K562 treated with DMSO at 1 percent for 24 hours (cell line): ENCODE data around the gene MAP1B. TPM values are rescaled to one million over a fixed set of nuclear protein-coding genes. Genes with fewer than 3 reads are reported as not detected.

Source experiments
- total RNA-seq: library from RNA; unstranded; fragments of 300-600 nt; gene quantifications from 2 replicates; pipeline ENCODE4 v1.2.3, GENCODE V29; 2022; ENCODE audit warnings: low read depth; ENCODE audit not compliant: insufficient read depth

Gene MAP1B
- total RNA-seq = 13.3 and 13.7 TPM in 2 replicates

GRCh38 chr5:72107131-72107900, at the start of gene MAP1B:
TSS of gene MAP1B (plus strand) at chr5:72107475. CDS start at chr5:72107532, 57 bp downstream.

Other genes starting within 250 kb of the MAP1B start
- 30.8 and 32.6 TPM in 2 replicates for gene MRPS27, start 212.8 kb downstream of the MAP1B start, total RNA-seq
- gene PTCD2, start 212.9 kb downstream of the MAP1B start, total RNA-seq = 4.0 and 5.5 TPM in 2 replicates